Glomerular visceral epithelial cell (primary cell): ENCODE results near the gene PRKCA.
A peak's percentile ranks its signal among the peaks of the same experiment; 100 is the strongest.

ENCODE experiments used
- DNase-seq: peaks from one replicate; pipeline ENCODE4 v3.0.0-alpha.2; 2016; ENCODE audit errors: extremely low spot score

PRKCA gene

DNA sequence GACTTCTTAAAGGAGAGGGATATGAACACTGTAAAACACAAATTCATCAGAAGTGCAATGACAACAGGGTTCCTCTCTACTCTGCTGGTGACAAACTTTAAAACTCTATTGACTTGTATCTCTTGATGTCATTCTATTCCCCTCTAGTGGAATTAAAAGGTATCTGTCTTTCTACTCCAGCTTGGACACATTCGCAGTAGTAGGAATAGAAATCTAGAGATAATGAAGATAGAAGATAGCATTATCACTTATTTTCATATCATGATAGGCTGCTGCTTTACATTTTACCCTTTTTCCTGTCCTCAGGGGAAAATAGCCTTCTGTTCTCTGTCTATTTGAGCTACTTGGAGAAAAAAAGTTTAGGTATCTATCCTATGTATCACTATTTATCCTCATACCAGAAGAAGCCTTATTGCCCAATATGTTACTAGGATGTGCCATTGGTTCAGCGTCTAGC is 322.9 kb downstream of the PRKCA start:
- DNase-seq: peak; percentile 42

DNA sequence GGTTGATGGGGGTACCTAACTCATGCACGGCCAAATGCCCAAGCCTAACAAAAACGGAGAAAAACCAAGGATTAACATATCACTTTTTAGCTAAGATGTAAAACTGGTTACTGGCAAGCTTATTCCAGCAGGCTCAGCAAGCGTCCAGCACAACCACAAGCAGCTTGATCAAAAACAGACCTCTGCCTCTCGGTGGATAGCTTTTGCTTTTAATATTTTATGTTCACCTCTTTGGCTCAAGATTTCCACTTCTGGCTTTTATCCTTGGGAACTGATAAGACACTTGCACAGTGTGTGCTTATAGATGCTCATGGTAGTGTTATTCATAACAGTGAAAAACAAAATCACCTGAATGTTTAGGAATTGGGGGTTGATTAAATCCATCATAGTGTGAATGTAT is 325.6 kb downstream of the PRKCA start:
- no peak for DNase-seq

DNA sequence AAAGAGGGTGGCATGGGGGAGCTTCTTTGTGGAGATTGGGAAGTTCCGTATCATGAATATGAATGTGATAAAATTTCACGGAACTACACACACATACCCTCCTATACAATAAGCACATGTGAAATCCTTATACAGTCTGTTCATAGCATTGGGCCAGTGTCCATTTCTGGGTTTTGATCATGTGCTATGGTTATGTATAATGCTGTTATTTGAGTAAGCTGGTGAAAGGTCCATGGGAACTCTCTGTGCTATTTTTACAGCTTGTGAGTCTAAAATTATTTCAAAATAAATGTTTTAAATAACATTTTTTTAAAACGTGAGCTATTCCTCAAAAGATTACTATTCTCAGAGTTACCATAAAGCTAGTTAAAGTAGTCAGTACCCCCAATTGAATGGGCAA is 327.3 kb downstream of the PRKCA start:
- DNase-seq: no peak

DNA sequence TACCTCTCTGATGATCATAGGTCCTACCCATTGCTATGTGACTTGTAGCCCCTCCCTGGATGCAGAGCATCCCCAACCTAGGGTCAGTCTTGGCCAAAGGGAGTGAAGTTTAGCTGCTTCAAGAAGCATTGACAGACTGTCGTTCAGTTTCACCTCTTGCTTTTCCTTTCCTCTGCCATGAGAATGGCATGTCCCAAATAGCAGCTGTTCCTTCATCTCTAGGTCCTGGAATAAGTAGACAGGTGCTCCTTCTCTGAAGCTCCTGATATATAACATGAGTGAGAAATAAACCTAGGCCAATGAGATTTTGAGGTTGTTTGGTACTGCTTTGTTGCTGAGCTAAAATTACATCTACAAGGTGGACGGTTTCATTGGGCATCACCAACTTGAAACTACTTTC is 328.0 kb downstream of the PRKCA start:
- no peak for DNase-seq

GRCh38 chr17:66630828-66631472 is 328.5 kb downstream of the PRKCA start:
- DNase-seq: no peak

- DNase-seq: no peak
Measured at GRCh38 chr17:66632731-66633130, 330.3 kb downstream of the PRKCA start.

GRCh38 chr17:66633317-66633965 is 331.0 kb downstream of the PRKCA start:
- no peak for DNase-seq

- DNase-seq: no peak
Measured at GRCh38 chr17:66634193-66634592, 331.8 kb downstream of the PRKCA start.

- DNase-seq: no peak
Measured at GRCh38 chr17:66635386-66636045, 333.1 kb downstream of the PRKCA start.

- peak; percentile 86 for DNase-seq
Measured at GRCh38 chr17:66636111-66636510, 333.7 kb downstream of the PRKCA start.

DNA sequence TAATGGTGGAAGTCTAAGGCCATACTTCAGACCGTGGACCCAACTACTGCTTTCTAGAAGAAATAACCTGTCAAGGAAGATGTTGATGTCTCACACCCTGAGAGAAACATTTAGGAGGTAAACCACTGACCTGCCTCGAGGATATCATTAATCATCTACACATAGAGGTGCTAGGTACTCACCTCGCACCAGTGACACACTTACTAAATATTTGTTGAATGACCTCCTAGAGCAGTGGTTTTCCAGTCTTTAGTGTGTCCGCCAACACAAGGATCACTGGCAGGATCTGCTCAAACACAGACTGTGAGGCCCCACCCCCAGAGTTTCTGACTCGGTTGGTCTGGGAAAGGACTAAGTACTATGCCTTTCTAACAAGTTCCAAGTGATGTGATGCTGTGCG is 335.1 kb downstream of the PRKCA start:
- peak; percentile 85 for DNase-seq

GRCh38 chr17:66638707-66639479 is 336.5 kb downstream of the PRKCA start:
- DNase-seq: peak; percentile 64

- DNase-seq: no peak
Measured at GRCh38 chr17:66643815-66644710, 341.6 kb downstream of the PRKCA start.

- no peak for DNase-seq
Measured at GRCh38 chr17:66645259-66645658, 342.8 kb downstream of the PRKCA start.

DNA sequence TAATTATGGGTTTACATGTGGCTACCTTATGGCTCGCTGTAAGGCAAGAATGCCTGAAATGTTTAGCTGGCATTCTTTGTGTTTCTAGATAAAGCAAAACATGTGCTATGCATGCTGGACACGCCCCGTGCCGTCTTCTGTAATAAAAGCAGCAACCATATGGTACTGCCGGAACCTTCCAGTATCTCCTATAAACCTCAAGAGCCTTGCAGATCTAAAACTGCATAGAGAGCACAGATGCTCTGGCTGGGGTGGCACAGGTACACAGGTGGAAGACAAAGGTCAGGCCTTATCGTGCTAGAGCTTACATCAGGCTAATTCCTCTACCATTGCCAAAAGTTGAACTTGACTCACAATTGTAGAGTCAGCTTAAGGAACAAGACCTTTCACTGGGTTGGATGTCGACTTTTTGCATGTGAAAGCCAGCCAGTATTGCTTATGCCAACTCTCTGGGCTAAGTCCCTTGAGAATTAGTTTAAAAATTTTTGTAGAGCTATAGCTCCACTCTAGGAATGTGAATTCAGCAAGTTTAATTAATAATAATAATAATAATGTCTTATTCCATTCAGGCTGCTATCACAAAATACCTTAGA is 345.1 kb downstream of the PRKCA start:
- DNase-seq: no peak

- no peak for DNase-seq
Measured at GRCh38 chr17:66649818-66650543, 347.6 kb downstream of the PRKCA start.

DNA sequence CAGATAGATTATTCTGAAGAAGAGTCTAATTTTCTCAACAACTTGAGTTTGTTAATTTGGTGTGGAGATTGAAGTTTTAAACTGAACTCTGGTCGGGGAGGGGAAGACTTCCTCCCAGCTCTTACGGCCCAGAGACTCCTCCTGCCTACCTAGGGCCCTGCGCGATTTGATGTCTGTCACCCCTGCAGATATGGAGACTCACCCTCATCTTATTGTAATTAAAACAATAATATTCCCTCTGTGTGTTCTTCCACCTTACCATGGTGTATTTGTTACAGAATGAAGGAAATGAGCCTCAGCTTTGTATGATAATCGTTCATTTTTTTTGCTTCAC is 348.1 kb downstream of the PRKCA start:
- DNase-seq: no peak

- DNase-seq: no peak
Measured at GRCh38 chr17:66652840-66653507, 350.6 kb downstream of the PRKCA start.

DNA sequence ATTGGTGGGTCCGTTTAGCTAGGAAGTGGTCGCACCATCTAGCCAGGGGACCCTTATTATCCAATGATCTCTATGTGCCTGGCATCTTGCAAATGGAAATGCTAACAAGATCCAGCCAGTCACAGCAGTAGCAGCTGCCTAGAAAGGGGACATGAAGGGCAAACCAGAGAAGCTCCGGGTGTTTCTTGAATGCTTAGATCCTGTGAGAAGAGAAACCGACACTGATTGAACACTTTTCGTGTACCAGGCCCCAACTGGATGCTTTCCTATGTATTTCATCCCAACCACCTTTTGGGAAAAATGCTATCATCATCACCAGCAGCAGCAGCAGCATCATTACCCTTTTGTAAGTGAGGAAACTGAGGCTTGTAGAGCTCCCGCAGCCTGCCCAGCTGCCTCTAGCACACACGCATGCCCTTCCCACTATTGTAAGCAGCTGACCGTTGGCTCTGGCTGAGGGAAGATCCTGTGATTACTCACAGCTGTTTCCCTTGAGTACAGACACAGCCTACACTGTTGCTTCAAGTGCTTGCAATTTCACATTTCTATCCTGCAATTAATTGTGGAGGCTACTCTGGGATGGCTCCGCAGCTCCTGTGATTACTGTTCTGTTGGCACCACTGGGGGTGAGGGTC is 351.8 kb downstream of the PRKCA start:
- DNase-seq: no peak
